ENCODE data around the gene ORM1. TPM values are rescaled to one million over a fixed set of nuclear protein-coding genes. Genes with fewer than 3 reads are reported as not detected.

Gene ORM1
- total and polyA plus RNA-seq, 4 donors = 1,297 to 69,591 (median 37,095) TPM

GRCh38 chr9:114336699-114337395, 13.9 kb downstream of the ORM1 start:
- H3K27me3 ChIP-seq (ENCODE audit: control insufficient read depth in 4 of 4, insufficient read depth in 4 of 4, low read length in 3 of 4) = no peaks in the 10 kb centered on the region
- peaks cover 5 to 52% (median 30%) of the 10 kb centered on the region in 4 donors for H3K36me3 ChIP-seq (ENCODE audit: control insufficient read depth in 4 of 4, insufficient read depth in 3 of 4, low read depth in 1 of 4, low read length in 3 of 4)
- H3K27ac ChIP-seq (ENCODE audit: low read depth in 1 of 2, low read length in 2 of 2) = no peak overlapping the region
- no peaks in the 10 kb centered on the region for H3K9me3 ChIP-seq (ENCODE audit: control insufficient read depth in 4 of 4, low read length in 3 of 4)
- 96% methylated on average over 23 of the region's 23 CpGs for WGBS
- H3K4me3 ChIP-seq (ENCODE audit: low read depth in 1 of 3, low read length in 3 of 3) = no peak overlapping the region
- no peak for DNase-seq (ENCODE audit: low spot score)
- peaks cover 0 to 6% (median 0%) of the 10 kb centered on the region in 4 donors for H3K4me1 ChIP-seq (ENCODE audit: control insufficient read depth in 4 of 4, insufficient read depth in 4 of 4, low read length in 3 of 4)
- TF ChIP-seq TAF1 (conservative IDR thresholded peaks at IDR 0.05) = no peak
- no peak for TF ChIP-seq MAX (IDR thresholded peaks at IDR 0.05)
- no peak for TF ChIP-seq YY1 (IDR thresholded peaks at IDR 0.05)
- TF ChIP-seq RAD21 (IDR thresholded peaks at IDR 0.05) = no peak
- TF ChIP-seq ATF3 (IDR thresholded peaks at IDR 0.05) = no peak
- no peak for TF ChIP-seq HNF4A (conservative IDR thresholded peaks at IDR 0.05)
- no peak for TF ChIP-seq RXRA (IDR thresholded peaks at IDR 0.05)
- no peak for TF ChIP-seq CTCF (IDR thresholded peaks at IDR 0.05; ENCODE audit: low read depth, low read length, missing input control)
- no peak for TF ChIP-seq ZBTB33 (IDR thresholded peaks at IDR 0.05)
- no peak for TF ChIP-seq HNF4G (IDR thresholded peaks at IDR 0.05)
- TF ChIP-seq EGR1 (IDR thresholded peaks at IDR 0.05; ENCODE audit: low read depth in 2 of 2) = no peak
- no peak for TF ChIP-seq FOXA1 (IDR thresholded peaks at IDR 0.05)
- TF ChIP-seq GABPA (IDR thresholded peaks at IDR 0.05 in 1 of 2, conservative IDR thresholded peaks at IDR 0.05 in 1 of 2) = no peak
- TF ChIP-seq FOXA2 (IDR thresholded peaks at IDR 0.05) = no peak
- no peak overlapping the region for H3K9ac ChIP-seq (ENCODE audit: low read depth in 1 of 2, low read length in 2 of 2)

- DNase-seq (ENCODE audit: low spot score) = no peak
- Histone ChIP-seq H3K36me3 (ENCODE audit: control insufficient read depth in 4 of 4, insufficient read depth in 3 of 4, low read depth in 1 of 4, low read length in 3 of 4) (peaks cover 5 to 63% (median 38%) of the 10 kb centered on the region in 4 donors), H3K27ac (ENCODE audit: low read depth in 1 of 2, low read length in 2 of 2) (no peak overlapping the region), H3K4me1 (ENCODE audit: control insufficient read depth in 4 of 4, insufficient read depth in 4 of 4, low read length in 3 of 4) (no peaks in the 10 kb centered on the region), H3K9ac (ENCODE audit: low read depth in 1 of 2, low read length in 2 of 2) (no peak overlapping the region), H3K9me3 (ENCODE audit: control insufficient read depth in 4 of 4, low read length in 3 of 4) (no peaks in the 10 kb centered on the region), H3K4me3 (ENCODE audit: low read depth in 1 of 3, low read length in 3 of 3) (no peak overlapping the region), H3K27me3 (ENCODE audit: control insufficient read depth in 4 of 4, insufficient read depth in 4 of 4, low read length in 3 of 4) (no peaks in the 10 kb centered on the region)
- 95% methylated on average over 2 of the region's 2 CpGs for WGBS
- TF ChIP-seq MAX (IDR thresholded peaks at IDR 0.05) (no peak), ZBTB33 (IDR thresholded peaks at IDR 0.05) (no peak), HNF4G (IDR thresholded peaks at IDR 0.05) (no peak), HNF4A (conservative IDR thresholded peaks at IDR 0.05) (no peak), YY1 (IDR thresholded peaks at IDR 0.05) (no peak), CTCF (IDR thresholded peaks at IDR 0.05; ENCODE audit: low read depth, low read length, missing input control) (no peak), ATF3 (IDR thresholded peaks at IDR 0.05) (no peak), NR2F2 (IDR thresholded peaks at IDR 0.05) (no peak), FOXA2 (IDR thresholded peaks at IDR 0.05) (no peak), REST (IDR thresholded peaks at IDR 0.05) (no peak), EGR1 (IDR thresholded peaks at IDR 0.05; ENCODE audit: low read depth in 2 of 2) (no peak), SP1 (IDR thresholded peaks at IDR 0.05) (no peak), TAF1 (conservative IDR thresholded peaks at IDR 0.05) (no peak), FOXA1 (IDR thresholded peaks at IDR 0.05) (no peak)
Observed at GRCh38 chr9:114338187-114338586, 15.3 kb downstream of the ORM1 start.

All from liver (tissue), 9 donors.